Vagina (tissue), 2 donors: ENCODE measurements around the gene SPACA7. TPM values are rescaled to one million over a fixed set of nuclear protein-coding genes. Genes with fewer than 3 reads are reported as not detected.

Experiments
- DNase-seq, 2 donors: peaks; one replicate each; pipeline ENCODE4 v3.0.0-alpha.2; 2017; ENCODE audit errors: extremely low spot score in 2 of 2
- H3K27ac ChIP-seq: fragments of 200-600 bp; sonication (generic); one replicate; pipeline ENCODE4 v1.5.1; 2019
- H3K27me3 ChIP-seq: fragments of 200-600 bp; sonication (generic); one replicate; pipeline ENCODE4 v1.5.1; 2019
- H3K36me3 ChIP-seq, 2 donors: fragments of 200-600 bp; sonication (generic); one replicate each; pipeline ENCODE4 v1.5.1; 2017 to 2019
- H3K4me1 ChIP-seq: fragments of 200-600 bp; sonication (generic); one replicate; pipeline ENCODE4 v1.5.1; 2019
- H3K4me3 ChIP-seq, 2 donors: fragments of 200-600 bp; sonication (generic); 1 replicate in 1 of 2; 2 replicates in 1 of 2; pipeline ENCODE4 v1.5.1; 2016 to 2019
- H3K9me3 ChIP-seq: fragments of 200-600 bp; sonication (generic); one replicate; pipeline ENCODE4 v1.5.1; 2019
- POLR2A ChIP-seq, 2 donors: fragments of 450-650 bp; IDR thresholded peaks; one replicate each; pipeline ENCODE4 v1.6.1; 2017; ENCODE audit warnings: antibody characterized with exemption in 2 of 2, mild to moderate bottlenecking in 2 of 2, moderate library complexity in 2 of 2
- POLR2AphosphoS5 ChIP-seq, 2 donors: sonication (generic); formaldehyde crosslinking; IDR thresholded peaks; one replicate each; pipeline ENCODE4 v1.9.0; 2017; ENCODE audit warnings: antibody characterized with exemption in 2 of 2, mild to moderate bottlenecking in 2 of 2, low read depth in 1 of 2; ENCODE audit not compliant: insufficient read depth in 1 of 2
- intact Hi-C: fragments of 100-400 bp; cut with DNase I; formaldehyde crosslinking; loops from one replicate; pipeline ENCODE4 v1.15.1; 2023
- total RNA-seq: library from RNA; depleted of rRNA; stranded (reverse); fragments of >200 nt; gene quantifications from one replicate; pipeline ENCODE4 v1.2.3, GENCODE V29; 2016
- TF ChIP-seq, protein P1 (sequence below), 3 experiments: fragments of 450-650 bp in 2 of 3; fragments of 200-600 bp in 1 of 3; sonication (generic) in 1 of 3; IDR thresholded peaks; one replicate each; pipeline ENCODE4 v1.5.1; 2017 to 2019; ENCODE audit warnings: antibody characterized with exemption in 3 of 3, mild to moderate bottlenecking in 2 of 3, moderate library complexity in 2 of 3

Gene SPACA7
- total RNA-seq, 1 donor from 2014 or later = not detected

DNA sequence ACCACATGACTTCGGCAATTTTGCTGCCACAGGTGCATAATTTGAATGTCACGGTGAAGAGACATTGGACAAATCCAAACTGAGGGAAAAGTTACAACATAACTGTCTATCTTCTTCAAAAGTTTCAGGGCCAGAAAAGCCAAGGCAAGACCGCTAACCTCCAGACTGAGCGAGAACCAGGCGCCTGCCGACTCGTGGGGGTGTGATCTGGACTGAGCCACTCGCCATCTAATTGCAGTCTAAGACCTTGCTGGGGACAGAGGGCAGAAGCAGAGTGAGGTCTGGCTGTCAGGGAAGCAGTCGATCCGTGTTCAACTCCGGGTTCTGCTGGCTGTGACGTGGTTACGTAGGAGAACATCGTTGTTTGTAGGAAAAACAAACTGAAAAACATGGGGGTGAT, 88.6 kb downstream of the SPACA7 start:
- no peak overlapping the region for H3K27ac ChIP-seq
- H3K36me3 ChIP-seq = no peaks in the 10 kb centered on the region
- no peak for DNase-seq
- intact Hi-C loops = no loop called here
- no peak overlapping the region for H3K4me3 ChIP-seq
- H3K9me3 ChIP-seq = no peaks in the 10 kb centered on the region
- H3K4me1 ChIP-seq = no peaks in the 10 kb centered on the region
- TF ChIP-seq POLR2A (IDR thresholded peaks at IDR 0.05) (no peak), POLR2AphosphoS5 (IDR thresholded peaks at IDR 0.05; ENCODE audit: insufficient read depth in 1 of 2, low read depth in 1 of 2) (no peak)
- TF ChIP-seq, protein P1, sequence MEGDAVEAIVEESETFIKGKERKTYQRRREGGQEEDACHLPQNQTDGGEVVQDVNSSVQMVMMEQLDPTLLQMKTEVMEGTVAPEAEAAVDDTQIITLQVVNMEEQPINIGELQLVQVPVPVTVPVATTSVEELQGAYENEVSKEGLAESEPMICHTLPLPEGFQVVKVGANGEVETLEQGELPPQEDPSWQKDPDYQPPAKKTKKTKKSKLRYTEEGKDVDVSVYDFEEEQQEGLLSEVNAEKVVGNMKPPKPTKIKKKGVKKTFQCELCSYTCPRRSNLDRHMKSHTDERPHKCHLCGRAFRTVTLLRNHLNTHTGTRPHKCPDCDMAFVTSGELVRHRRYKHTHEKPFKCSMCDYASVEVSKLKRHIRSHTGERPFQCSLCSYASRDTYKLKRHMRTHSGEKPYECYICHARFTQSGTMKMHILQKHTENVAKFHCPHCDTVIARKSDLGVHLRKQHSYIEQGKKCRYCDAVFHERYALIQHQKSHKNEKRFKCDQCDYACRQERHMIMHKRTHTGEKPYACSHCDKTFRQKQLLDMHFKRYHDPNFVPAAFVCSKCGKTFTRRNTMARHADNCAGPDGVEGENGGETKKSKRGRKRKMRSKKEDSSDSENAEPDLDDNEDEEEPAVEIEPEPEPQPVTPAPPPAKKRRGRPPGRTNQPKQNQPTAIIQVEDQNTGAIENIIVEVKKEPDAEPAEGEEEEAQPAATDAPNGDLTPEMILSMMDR (IDR thresholded peaks at IDR 0.05) = no peak
- H3K27me3 ChIP-seq = no peaks in the 10 kb centered on the region

- intact Hi-C loops = no loop called here
- TF ChIP-seq, protein P1 (IDR thresholded peaks at IDR 0.05) = no peak
- TF ChIP-seq POLR2AphosphoS5 (IDR thresholded peaks at IDR 0.05; ENCODE audit: insufficient read depth in 1 of 2, low read depth in 1 of 2) (no peak), POLR2A (IDR thresholded peaks at IDR 0.05) (no peak)
Observed at GRCh38 chr13:112465251-112466131, 89.3 kb downstream of the SPACA7 start.

GRCh38 chr13:112466132-112467058, 90.2 kb downstream of the SPACA7 start:
- Histone ChIP-seq H3K36me3 (no peaks in the 10 kb centered on the region), H3K27me3 (no peaks in the 10 kb centered on the region), H3K9me3 (no peaks in the 10 kb centered on the region), H3K27ac (no peak overlapping the region), H3K4me3 (no peak overlapping the region), H3K4me1 (no peaks in the 10 kb centered on the region)
- TF ChIP-seq POLR2AphosphoS5 (IDR thresholded peaks at IDR 0.05; ENCODE audit: insufficient read depth in 1 of 2, low read depth in 1 of 2) = no peak
- TF ChIP-seq, protein P1 (IDR thresholded peaks at IDR 0.05) = no peak
- TF ChIP-seq POLR2A (IDR thresholded peaks at IDR 0.05) = no peak
- DNase-seq = peak in 1 of 2 donors; percentile 62
- intact Hi-C loops = no loop called here

More at GRCh38 chr13:112465251-112466131, 89.3 kb downstream of the SPACA7 start:
- Histone ChIP-seq H3K9me3 (no peaks in the 10 kb centered on the region), H3K4me3 (no peak overlapping the region), H3K27ac (no peak overlapping the region), H3K27me3 (no peaks in the 10 kb centered on the region), H3K36me3 (no peaks in the 10 kb centered on the region), H3K4me1 (no peaks in the 10 kb centered on the region)
- DNase-seq = no peak

GRCh38 chr13:112467236-112467635, 91.1 kb downstream of the SPACA7 start:
- no peaks in the 10 kb centered on the region for H3K27me3 ChIP-seq
- no peaks in the 10 kb centered on the region for H3K9me3 ChIP-seq
- H3K27ac ChIP-seq = no peak overlapping the region
- H3K4me3 ChIP-seq = no peak overlapping the region
- no peak for TF ChIP-seq POLR2A (IDR thresholded peaks at IDR 0.05)
- TF ChIP-seq POLR2AphosphoS5 (IDR thresholded peaks at IDR 0.05; ENCODE audit: insufficient read depth in 1 of 2, low read depth in 1 of 2) = no peak
- TF ChIP-seq, protein P1 (IDR thresholded peaks at IDR 0.05) = no peak
- no peak for DNase-seq
- intact Hi-C loops = no loop called here
- H3K4me1 ChIP-seq = no peaks in the 10 kb centered on the region
- no peaks in the 10 kb centered on the region for H3K36me3 ChIP-seq
